Bronchial epithelial cell (primary cell): Measurements from ENCODE around the gene TADA3. TPM values are rescaled to one million over a fixed set of nuclear protein-coding genes. Genes with fewer than 3 reads are reported as not detected.

Source experiments
- DNase-seq: peaks from one replicate; pipeline ENCODE4 v3.0.0-alpha.2; 2010; ENCODE audit warnings: low read depth
- FAIRE-seq: peaks from 2 replicates; lab custom pipeline; 2011; peaks lifted over from hg19 to GRCh38; lab: Jason Lieb, UNC
- H3K27me3 ChIP-seq: 2 replicates; pipeline ENCODE4 v1.5.1; 2011; ENCODE audit warnings: low read length; ENCODE audit not compliant: control insufficient read depth, insufficient read depth
- H3K36me3 ChIP-seq: 2 replicates; pipeline ENCODE4 v1.5.1; 2011; ENCODE audit warnings: low read length; ENCODE audit not compliant: control insufficient read depth, insufficient read depth
- H3K4me3 ChIP-seq: 2 replicates; pipeline ENCODE4 v1.5.1; 2011; ENCODE audit warnings: mild to moderate bottlenecking, low read depth, low read length, control low read depth
- total RNA-seq: library from RNA; depleted of rRNA; stranded (reverse); fragments of >200 nt; gene quantifications from 2 replicates; pipeline ENCODE4 v1.2.1, GENCODE V29; 2014
- TF ChIP-seq, protein P1 (sequence below): IDR thresholded peaks from 2 replicates; pipeline ENCODE4 v1.5.1; 2011; ENCODE audit warnings: mild to moderate bottlenecking, moderate library complexity, low read length, control low read depth, inconsistent platforms; ENCODE audit not compliant: insufficient read depth, severe bottlenecking

Gene TADA3
- total RNA-seq, 1 donor from 2014 or later = 46.9 TPM

DNA sequence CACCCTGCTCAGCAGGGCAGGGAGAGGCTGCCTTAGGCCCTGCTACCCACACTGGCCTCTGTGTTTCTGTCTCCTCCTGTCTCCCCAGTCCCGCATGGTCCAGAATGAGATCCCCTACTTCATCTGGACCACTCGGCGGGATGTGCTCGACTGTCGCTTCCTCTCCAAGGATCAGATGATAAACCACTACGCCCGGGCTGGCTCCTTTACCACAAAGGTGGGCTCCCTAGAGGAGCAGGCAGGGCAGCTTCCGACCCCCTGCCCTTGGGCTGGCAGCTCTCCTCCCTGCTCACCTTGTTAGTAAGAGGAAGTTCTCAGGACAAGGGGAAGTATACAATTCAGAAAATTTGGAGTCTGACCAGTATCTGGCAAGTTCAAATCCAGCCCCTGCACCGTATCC is 23.7 kb upstream of the TADA3 start:
- no peak for DNase-seq
- FAIRE-seq = no peak
- TF ChIP-seq, protein P1, sequence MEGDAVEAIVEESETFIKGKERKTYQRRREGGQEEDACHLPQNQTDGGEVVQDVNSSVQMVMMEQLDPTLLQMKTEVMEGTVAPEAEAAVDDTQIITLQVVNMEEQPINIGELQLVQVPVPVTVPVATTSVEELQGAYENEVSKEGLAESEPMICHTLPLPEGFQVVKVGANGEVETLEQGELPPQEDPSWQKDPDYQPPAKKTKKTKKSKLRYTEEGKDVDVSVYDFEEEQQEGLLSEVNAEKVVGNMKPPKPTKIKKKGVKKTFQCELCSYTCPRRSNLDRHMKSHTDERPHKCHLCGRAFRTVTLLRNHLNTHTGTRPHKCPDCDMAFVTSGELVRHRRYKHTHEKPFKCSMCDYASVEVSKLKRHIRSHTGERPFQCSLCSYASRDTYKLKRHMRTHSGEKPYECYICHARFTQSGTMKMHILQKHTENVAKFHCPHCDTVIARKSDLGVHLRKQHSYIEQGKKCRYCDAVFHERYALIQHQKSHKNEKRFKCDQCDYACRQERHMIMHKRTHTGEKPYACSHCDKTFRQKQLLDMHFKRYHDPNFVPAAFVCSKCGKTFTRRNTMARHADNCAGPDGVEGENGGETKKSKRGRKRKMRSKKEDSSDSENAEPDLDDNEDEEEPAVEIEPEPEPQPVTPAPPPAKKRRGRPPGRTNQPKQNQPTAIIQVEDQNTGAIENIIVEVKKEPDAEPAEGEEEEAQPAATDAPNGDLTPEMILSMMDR = no peak
- H3K27me3 ChIP-seq = no peaks in the 10 kb centered on the region
- H3K36me3 ChIP-seq = peaks cover 7% of the 10 kb centered on the region
- no peak overlapping the region for H3K4me3 ChIP-seq

- Histone ChIP-seq H3K4me3 (no peak overlapping the region), H3K36me3 (peaks cover 5% of the 10 kb centered on the region), H3K27me3 (no peaks in the 10 kb centered on the region)
- TF ChIP-seq, protein P1 = no peak
- FAIRE-seq (no peak), DNase-seq (no peak)
These were observed 20.7 kb upstream of the TADA3 start for GRCh38 chr3:9812870-9813483.

DNA sequence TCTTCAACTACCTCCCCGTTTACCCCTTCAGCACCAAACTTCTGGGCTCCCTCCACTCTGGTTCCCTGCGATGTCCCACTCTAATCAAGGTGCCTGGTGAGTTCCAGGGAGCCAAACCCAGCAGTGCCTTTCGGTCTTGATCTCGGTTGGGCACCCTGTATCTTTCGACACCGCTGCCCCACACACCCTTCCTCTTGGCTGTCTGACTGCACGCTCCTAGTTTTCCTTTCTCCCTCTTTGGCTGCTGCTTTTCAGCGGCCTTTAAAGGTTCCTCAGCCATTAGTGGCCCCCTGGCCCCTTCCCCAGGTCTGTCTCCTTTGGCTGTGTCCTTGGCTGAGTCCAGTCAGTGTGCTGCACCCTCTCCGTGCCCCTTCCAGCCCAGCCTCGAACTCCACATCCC is 18.6 kb upstream of the TADA3 start:
- no peaks in the 10 kb centered on the region for H3K27me3 ChIP-seq
- FAIRE-seq (no peak), DNase-seq (no peak)
- TF ChIP-seq, protein P1 = no peak
- H3K4me3 ChIP-seq = peak overlapping the region; percentile 55
- peaks cover 11% of the 10 kb centered on the region for H3K36me3 ChIP-seq

DNA sequence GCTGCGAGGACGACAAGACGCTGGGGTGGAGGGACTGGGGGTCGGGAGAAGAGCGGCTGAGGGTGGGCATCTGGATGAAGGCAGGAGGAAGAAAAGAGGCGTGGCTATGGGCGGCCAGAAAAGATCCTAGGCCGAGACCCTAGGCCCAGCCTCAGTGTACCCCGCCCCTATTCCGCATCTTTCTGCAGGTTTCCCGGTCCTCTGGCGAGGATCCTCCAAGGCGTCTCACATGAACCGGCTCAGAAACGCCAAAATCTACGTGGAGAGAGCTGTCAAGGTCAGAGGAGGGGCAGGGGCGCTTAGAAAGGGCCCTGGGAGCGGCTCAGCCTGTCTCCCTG is 18.1 kb upstream of the TADA3 start:
- TF ChIP-seq, protein P1 = no peak
- peak overlapping the region; percentile 55 for H3K4me3 ChIP-seq
- H3K27me3 ChIP-seq = no peaks in the 10 kb centered on the region
- no peak for DNase-seq
- FAIRE-seq = no peak
- peaks cover 11% of the 10 kb centered on the region for H3K36me3 ChIP-seq

- FAIRE-seq = no peak
- DNase-seq = peak; percentile 25
- peaks cover 11% of the 10 kb centered on the region for H3K36me3 ChIP-seq
- TF ChIP-seq, protein P1 = no peak
- H3K4me3 ChIP-seq = peak within 1 kb of the TSS; percentile 55
- no peaks in the 10 kb centered on the region for H3K27me3 ChIP-seq
These were observed 17.6 kb upstream of the TADA3 start, which contains the start of gene TTLL3 for GRCh38 chr3:9809615-9810432. TSS of gene TTLL3 (plus strand) at chr3:9810262. CDS start at chr3:9810662, 400 bp downstream.
